ENCODE results near the gene SERPINA1. TPM values are rescaled to one million over a fixed set of nuclear protein-coding genes. Genes with fewer than 3 reads are reported as not detected.

The SERPINA1 gene
- total and polyA plus RNA-seq, 2 of the 13 experiments (the other 11 are each of a cell fraction or from before 2014, with no cell fraction given): 3,266 to 11,015 TPM

GRCh38 chr14:94390372-94391086, 2.1 kb upstream of the SERPINA1 start (continued):
- TF ChIP-seq, protein P1, sequence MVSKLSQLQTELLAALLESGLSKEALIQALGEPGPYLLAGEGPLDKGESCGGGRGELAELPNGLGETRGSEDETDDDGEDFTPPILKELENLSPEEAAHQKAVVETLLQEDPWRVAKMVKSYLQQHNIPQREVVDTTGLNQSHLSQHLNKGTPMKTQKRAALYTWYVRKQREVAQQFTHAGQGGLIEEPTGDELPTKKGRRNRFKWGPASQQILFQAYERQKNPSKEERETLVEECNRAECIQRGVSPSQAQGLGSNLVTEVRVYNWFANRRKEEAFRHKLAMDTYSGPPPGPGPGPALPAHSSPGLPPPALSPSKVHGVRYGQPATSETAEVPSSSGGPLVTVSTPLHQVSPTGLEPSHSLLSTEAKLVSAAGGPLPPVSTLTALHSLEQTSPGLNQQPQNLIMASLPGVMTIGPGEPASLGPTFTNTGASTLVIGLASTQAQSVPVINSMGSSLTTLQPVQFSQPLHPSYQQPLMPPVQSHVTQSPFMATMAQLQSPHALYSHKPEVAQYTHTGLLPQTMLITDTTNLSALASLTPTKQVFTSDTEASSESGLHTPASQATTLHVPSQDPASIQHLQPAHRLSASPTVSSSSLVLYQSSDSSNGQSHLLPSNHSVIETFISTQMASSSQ (IDR thresholded peaks at IDR 0.05; ENCODE audit: low read depth): no peak
- TF ChIP-seq, protein P1 (CRISPR knock-in tag; IDR thresholded peaks at IDR 0.05; ENCODE audit: borderline replicate concordance): peak; percentile 40; the same call in 1 of the 2 replicates
- TF ChIP-seq NFE2L1 (CRISPR knock-in tag; IDR thresholded peaks at IDR 0.05; ENCODE audit: borderline replicate concordance) (no peak), NFYB (CRISPR knock-in tag; IDR thresholded peaks at IDR 0.05) (no peak), IRX3 (CRISPR knock-in tag; IDR thresholded peaks at IDR 0.05; ENCODE audit: borderline replicate concordance, low read depth) (no peak), KDM1A (CRISPR knock-in tag; IDR thresholded peaks at IDR 0.05) (no peak), ZNF891 (CRISPR knock-in tag; IDR thresholded peaks at IDR 0.05) (peak; percentile 41; the same call in 1 of the 2 replicates), ZFP82 (CRISPR knock-in tag; IDR thresholded peaks at IDR 0.05; ENCODE audit: borderline replicate concordance) (no peak), MAFK (conservative IDR thresholded peaks at IDR 0.05 in 1 of 2, IDR thresholded peaks at IDR 0.05 in 1 of 2; ENCODE audit: low read length in 2 of 2) (no peak), ZNF292 (CRISPR knock-in tag; IDR thresholded peaks at IDR 0.05; ENCODE audit: borderline replicate concordance, low read depth) (peak; percentile 52; the same call in 1 of the 2 replicates), POLR2G (IDR thresholded peaks at IDR 0.05; ENCODE audit: low read depth, low read length) (peak; percentile 47; the same call in 1 of the 2 replicates)
- TF ChIP-seq, protein P2, sequence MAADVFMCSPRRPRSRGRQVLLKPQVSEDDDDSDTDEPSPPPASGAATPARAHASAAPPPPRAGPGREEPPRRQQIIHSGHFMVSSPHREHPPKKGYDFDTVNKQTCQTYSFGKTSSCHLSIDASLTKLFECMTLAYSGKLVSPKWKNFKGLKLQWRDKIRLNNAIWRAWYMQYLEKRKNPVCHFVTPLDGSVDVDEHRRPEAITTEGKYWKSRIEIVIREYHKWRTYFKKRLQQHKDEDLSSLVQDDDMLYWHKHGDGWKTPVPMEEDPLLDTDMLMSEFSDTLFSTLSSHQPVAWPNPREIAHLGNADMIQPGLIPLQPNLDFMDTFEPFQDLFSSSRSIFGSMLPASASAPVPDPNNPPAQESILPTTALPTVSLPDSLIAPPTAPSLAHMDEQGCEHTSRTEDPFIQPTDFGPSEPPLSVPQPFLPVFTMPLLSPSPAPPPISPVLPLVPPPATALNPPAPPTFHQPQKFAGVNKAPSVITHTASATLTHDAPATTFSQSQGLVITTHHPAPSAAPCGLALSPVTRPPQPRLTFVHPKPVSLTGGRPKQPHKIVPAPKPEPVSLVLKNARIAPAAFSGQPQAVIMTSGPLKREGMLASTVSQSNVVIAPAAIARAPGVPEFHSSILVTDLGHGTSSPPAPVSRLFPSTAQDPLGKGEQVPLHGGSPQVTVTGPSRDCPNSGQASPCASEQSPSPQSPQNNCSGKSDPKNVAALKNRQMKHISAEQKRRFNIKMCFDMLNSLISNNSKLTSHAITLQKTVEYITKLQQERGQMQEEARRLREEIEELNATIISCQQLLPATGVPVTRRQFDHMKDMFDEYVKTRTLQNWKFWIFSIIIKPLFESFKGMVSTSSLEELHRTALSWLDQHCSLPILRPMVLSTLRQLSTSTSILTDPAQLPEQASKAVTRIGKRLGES (CRISPR knock-in tag; IDR thresholded peaks at IDR 0.05; ENCODE audit: borderline replicate concordance): no peak
- TF ChIP-seq, protein P3, sequence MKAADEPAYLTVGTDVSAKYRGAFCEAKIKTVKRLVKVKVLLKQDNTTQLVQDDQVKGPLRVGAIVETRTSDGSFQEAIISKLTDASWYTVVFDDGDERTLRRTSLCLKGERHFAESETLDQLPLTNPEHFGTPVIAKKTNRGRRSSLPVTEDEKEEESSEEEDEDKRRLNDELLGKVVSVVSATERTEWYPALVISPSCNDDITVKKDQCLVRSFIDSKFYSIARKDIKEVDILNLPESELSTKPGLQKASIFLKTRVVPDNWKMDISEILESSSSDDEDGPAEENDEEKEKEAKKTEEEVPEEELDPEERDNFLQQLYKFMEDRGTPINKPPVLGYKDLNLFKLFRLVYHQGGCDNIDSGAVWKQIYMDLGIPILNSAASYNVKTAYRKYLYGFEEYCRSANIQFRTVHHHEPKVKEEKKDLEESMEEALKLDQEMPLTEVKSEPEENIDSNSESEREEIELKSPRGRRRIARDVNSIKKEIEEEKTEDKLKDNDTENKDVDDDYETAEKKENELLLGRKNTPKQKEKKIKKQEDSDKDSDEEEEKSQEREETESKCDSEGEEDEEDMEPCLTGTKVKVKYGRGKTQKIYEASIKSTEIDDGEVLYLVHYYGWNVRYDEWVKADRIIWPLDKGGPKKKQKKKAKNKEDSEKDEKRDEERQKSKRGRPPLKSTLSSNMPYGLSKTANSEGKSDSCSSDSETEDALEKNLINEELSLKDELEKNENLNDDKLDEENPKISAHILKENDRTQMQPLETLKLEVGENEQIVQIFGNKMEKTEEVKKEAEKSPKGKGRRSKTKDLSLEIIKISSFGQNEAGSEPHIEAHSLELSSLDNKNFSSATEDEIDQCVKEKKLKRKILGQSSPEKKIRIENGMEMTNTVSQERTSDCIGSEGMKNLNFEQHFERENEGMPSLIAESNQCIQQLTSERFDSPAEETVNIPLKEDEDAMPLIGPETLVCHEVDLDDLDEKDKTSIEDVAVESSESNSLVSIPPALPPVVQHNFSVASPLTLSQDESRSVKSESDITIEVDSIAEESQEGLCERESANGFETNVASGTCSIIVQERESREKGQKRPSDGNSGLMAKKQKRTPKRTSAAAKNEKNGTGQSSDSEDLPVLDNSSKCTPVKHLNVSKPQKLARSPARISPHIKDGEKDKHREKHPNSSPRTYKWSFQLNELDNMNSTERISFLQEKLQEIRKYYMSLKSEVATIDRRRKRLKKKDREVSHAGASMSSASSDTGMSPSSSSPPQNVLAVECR (CRISPR knock-in tag; IDR thresholded peaks at IDR 0.05; ENCODE audit: borderline replicate concordance): no peak
- TF ChIP-seq, protein P4, sequence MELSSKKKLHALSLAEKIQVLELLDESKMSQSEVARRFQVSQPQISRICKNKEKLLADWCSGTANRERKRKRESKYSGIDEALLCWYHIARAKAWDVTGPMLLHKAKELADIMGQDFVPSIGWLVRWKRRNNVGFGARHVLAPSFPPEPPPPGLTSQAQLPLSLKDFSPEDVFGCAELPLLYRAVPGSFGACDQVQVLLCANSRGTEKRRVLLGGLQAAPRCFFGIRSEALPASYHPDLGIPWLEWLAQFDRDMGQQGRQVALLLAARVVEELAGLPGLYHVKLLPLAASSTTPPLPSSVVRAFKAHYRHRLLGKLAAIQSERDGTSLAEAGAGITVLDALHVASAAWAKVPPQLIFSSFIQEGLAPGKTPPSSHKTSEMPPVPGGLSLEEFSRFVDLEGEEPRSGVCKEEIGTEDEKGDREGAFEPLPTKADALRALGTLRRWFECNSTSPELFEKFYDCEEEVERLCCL (CRISPR knock-in tag; IDR thresholded peaks at IDR 0.05; ENCODE audit: borderline replicate concordance): no peak
